ENCODE results near the gene ARHGAP10. TPM values are rescaled to one million over a fixed set of nuclear protein-coding genes. Genes with fewer than 3 reads are reported as not detected.
"Not testable (repeated sequence)": the region's sequence is repeated elsewhere in the genome, so short reads cannot be mapped to it uniquely, and the experiment has no call there.

Gene ARHGAP10
- total RNA-seq, 2 experiments from 2014 or later = 5.8 to 6.1 TPM

DNA sequence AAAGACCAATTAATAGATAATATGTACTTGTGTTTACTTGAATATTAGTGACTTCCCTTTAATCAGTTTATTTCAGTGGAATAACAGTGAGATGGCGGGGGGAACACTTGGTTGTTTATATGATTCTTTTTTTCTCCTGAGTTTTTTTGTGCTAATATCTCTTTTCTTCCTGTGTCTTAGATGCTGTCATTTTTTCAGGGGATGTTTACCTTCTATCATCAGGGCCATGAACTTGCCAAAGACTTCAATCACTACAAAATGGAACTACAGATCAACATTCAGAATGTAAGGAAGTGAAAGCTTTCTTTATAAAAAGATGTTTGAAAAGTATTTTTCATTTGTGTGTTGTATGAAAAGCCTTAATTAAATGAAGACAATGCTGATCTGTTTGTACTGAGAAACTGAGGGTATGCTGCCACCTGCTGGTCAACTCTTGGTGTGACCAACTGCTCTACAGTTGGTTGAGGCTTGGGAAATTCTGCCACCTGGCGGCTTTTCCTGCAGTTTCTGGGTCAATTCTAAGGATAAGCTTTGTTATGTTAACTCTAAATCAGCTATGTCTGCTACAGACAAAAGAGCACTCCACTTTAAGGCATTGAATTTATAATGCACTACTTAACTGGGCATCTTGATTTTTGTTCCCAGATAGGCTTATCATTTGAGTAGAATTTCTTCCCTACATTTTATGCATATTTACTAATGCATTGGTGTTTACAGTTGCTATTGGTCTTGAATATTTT, 134.8 kb downstream of the ARHGAP10 start:
- Mint-ChIP-seq H3K4me3 (no peak overlapping the region), H3K27me3 (no peaks in the 10 kb centered on the region), H3K36me3 (no peaks in the 10 kb centered on the region), H3K27ac (no peak overlapping the region), H3K9me3 (no peaks in the 10 kb centered on the region), H3K4me1 (peaks cover 3% of the 10 kb centered on the region)
- DNase-seq = peak; percentile 78

DNA sequence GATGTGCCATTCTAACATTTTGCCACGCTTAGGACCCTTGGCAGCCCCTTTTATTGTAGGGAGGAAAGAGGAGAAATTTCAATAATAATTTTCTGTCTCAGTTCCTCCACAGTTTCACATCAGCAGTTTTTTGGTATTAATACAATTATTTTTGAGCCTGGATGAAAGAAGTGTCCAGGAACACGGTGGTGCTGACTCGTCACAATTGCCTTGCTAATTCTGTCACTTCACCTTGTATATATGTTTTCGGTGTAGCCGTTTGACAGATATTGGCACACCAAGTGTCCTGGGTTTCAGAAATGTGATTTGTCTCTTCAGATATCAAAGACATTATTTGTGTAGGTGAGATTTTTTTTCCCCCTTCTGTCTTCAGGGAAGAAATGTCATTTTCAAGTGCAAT, 142.2 kb downstream of the ARHGAP10 start:
- H3K9me3 Mint-ChIP-seq = no peaks in the 10 kb centered on the region

DNA sequence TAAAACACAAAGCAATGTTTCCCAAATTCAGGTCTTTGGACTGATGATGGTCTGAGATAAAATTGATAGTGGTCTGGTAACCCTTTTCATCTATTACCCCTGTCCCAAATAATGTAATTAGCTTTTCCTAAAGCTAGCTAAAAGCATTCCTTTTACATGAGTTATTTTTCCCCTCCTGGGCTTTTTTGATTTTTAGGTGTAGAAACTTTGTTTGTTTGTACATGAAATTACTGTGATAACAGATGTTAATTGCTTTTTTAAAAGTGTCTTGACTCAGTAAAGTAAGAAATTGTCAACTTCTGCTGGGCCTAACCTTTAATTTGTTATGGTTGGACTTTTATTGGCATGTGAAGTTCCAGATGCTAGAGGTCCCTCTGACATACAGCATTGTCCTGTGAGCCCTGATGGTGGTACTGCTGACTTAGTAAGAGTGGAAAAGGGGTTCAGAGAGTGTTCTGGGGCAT, 145.5 kb downstream of the ARHGAP10 start:
- Mint-ChIP-seq H3K27me3 (no peaks in the 10 kb centered on the region), H3K4me1 (peaks cover 2% of the 10 kb centered on the region), H3K36me3 (peaks cover 4% of the 10 kb centered on the region), H3K9me3 (no peaks in the 10 kb centered on the region), H3K4me3 (no peak overlapping the region), H3K27ac (no peak overlapping the region)
- DNase-seq = no peak

More for the DNA sequence above, 142.2 kb downstream of the ARHGAP10 start:
- Mint-ChIP-seq H3K27me3 (no peaks in the 10 kb centered on the region), H3K36me3 (no peaks in the 10 kb centered on the region), H3K27ac (no peak overlapping the region), H3K4me1 (no peaks in the 10 kb centered on the region), H3K4me3 (no peak overlapping the region)
- DNase-seq = no peak

DNA sequence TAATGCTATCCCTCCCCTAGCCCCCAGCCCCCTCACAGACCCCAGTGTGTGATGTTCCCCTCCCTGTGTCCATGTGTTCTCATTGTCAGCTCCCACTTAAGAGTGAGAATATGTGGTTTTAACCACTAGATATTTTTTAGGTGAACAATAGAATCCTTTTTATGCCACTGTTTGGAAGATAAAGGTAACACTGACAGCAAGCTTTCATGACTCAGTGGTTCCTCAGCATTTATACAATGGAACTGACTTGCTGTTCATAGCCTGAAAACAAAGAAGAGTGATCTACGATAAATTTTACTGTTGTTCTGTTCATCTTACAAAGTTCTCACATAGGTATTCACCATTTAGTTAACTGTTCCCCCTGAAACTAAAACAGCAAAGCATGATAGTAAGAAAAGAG, 147.8 kb downstream of the ARHGAP10 start:
- H3K4me1 Mint-ChIP-seq = peaks cover 2% of the 10 kb centered on the region
- H3K4me3 Mint-ChIP-seq = no peak overlapping the region
- DNase-seq = no peak
- H3K9me3 Mint-ChIP-seq = peaks cover 3% of the 10 kb centered on the region
- no peak overlapping the region for H3K27ac Mint-ChIP-seq
- H3K36me3 Mint-ChIP-seq = peaks cover 10% of the 10 kb centered on the region
- no peaks in the 10 kb centered on the region for H3K27me3 Mint-ChIP-seq

DNA sequence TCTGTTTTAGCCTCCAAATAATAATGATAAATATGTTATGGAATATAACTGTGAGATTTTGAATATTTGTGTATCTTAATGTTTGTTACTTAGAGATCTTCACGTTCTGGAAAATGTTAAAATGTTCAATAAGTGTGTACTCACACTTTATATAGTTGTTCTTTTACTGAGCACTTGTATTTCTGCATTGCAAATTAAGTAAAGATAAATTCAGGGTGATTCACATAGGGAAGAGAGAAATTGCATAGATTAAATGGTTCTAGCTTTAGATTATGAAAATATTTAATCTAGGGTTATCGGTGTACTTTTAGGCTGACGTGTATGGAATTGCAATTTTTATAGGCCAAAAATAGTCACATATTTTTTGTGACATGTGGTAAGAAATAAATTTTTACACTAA, 148.6 kb downstream of the ARHGAP10 start:
- Mint-ChIP-seq H3K27me3 (no peaks in the 10 kb centered on the region), H3K4me1 (peaks cover 2% of the 10 kb centered on the region), H3K9me3 (peaks cover 7% of the 10 kb centered on the region), H3K27ac (no peak overlapping the region), H3K36me3 (peaks cover 15% of the 10 kb centered on the region), H3K4me3 (no peak overlapping the region)
- DNase-seq = no peak

DNA sequence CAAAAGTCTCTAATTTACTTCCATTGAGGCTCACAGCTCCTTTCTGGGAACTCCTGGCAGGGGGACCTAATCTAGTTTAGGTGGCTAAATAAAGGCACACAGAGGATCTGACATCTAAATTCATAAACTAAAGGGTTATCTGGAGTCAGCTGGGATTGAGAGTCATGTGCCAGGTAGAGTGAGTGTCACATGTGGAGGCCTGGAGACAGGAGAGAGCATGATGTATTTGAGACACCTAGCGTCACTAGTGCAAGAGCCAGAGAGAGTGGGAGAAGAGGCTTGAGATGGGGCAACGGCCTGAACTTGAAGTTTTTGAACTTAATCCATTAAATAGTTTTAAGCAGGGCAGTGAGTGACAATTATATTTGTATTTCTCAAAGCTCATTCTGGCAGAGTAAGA, 152.6 kb downstream of the ARHGAP10 start:
- Mint-ChIP-seq H3K9me3 (peaks cover 9% of the 10 kb centered on the region), H3K27me3 (no peaks in the 10 kb centered on the region), H3K4me1 (peaks cover 2% of the 10 kb centered on the region), H3K4me3 (no peak overlapping the region), H3K27ac (no peak overlapping the region), H3K36me3 (peaks cover 24% of the 10 kb centered on the region)
- no peak for DNase-seq

DNA sequence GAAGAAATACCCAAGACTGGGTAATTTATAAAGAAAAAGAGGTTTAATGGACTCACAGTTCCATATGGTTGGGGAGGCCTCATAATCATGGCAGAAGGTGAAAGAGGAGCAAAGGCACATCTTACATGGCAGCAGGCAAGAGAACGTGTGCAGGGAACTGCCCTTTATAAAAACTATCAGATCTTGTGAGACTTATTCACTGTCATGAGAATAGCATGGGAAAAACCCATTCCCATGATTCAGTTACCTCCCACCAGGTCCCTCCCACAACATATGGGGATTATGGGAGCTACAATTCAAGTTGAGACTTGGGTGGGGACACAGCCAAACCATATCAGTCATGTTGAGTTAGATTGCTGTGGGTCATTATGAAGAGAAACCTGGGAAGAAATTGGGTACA, 153.3 kb downstream of the ARHGAP10 start:
- not testable (repeated sequence) for DNase-seq, H3K4me3 Mint-ChIP-seq, H3K9me3 Mint-ChIP-seq, H3K4me1 Mint-ChIP-seq, H3K27ac Mint-ChIP-seq, H3K27me3 Mint-ChIP-seq
- peaks cover 26% of the 10 kb centered on the region for H3K36me3 Mint-ChIP-seq

DNA sequence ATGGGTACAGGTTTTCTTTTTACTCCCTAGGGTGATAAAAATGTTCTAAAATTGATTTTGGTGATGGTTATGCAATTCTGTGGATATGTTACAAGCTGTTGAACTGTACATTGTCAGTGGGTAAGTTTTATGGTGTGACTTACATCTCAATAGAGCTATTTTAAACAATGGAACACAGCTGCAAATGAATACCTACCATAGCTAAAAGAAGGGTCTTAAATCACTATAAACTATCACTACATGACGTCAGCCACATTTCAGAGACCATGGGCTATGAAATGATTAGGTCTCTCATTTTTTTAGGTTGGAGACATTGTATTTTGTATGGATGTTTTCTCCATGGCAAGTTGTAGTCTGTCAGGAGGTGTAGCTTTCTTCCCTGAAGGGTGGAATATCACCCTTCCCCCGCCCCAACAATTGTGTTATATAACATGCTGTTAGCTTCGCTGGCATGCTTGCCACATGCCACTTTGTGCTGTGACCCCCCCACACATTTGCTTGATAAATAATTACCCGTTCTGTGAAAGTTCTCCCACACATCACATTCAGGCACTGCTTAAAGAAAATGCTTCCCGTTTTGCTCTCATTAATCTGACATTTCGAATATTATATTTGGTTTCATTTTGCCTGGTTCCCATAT, 159.7 kb downstream of the ARHGAP10 start:
- DNase-seq = no peak
- H3K36me3 Mint-ChIP-seq = peaks cover 29% of the 10 kb centered on the region
- H3K27me3 Mint-ChIP-seq = no peaks in the 10 kb centered on the region
- H3K4me1 Mint-ChIP-seq = no peaks in the 10 kb centered on the region
- peaks cover 17% of the 10 kb centered on the region for H3K9me3 Mint-ChIP-seq
- no peak overlapping the region for H3K27ac Mint-ChIP-seq
- no peak overlapping the region for H3K4me3 Mint-ChIP-seq

DNA sequence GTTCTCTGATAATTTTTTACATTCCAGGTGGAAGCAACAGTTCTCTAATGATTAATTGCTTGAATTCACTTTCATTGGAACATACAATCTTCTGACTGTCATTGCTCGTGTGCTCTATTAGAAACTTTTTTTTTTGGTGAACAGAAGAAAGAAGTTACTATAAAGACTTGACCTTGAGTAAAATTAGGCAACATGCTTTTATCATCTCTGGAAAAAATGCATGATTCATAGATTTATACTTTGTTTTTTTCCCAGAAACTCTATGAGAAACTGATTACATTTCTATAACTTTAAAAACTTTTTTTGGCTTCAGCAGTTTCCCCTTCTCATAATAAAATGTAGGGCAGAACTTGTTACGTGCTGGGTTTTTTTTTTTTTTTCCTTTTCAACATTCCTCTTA, 167.6 kb downstream of the ARHGAP10 start:
- Mint-ChIP-seq H3K27ac (no peak overlapping the region), H3K4me3 (no peak overlapping the region), H3K36me3 (peaks cover 11% of the 10 kb centered on the region)

DNA sequence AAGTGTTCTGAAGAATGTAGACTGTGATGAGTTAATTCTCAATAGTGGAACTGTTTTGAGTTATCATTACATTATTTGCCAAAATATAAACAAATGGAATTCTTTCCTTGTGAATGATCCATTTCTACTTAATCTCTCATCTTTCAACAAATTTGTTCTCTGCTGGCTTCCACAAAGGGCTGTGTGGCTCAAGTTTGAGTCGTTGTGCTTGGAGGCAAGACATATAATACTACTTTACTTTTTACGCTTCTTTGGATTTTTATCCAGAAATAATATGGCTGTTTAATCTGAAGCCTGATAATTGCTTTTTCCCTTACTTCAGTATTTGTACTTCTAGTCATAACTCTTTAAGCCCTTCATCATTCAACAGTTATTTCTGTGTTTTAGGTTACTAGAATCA, 169.5 kb downstream of the ARHGAP10 start:
- H3K4me3 Mint-ChIP-seq = no peak overlapping the region
- H3K27me3 Mint-ChIP-seq = no peaks in the 10 kb centered on the region
- no peak overlapping the region for H3K27ac Mint-ChIP-seq
- no peak for DNase-seq
- H3K4me1 Mint-ChIP-seq = no peaks in the 10 kb centered on the region
- peaks cover 11% of the 10 kb centered on the region for H3K36me3 Mint-ChIP-seq
- no peaks in the 10 kb centered on the region for H3K9me3 Mint-ChIP-seq

More for the DNA sequence above, 167.6 kb downstream of the ARHGAP10 start:
- Mint-ChIP-seq H3K9me3 (peaks cover 2% of the 10 kb centered on the region), H3K27me3 (no peaks in the 10 kb centered on the region), H3K4me1 (no peaks in the 10 kb centered on the region)
- DNase-seq = no peak

DNA sequence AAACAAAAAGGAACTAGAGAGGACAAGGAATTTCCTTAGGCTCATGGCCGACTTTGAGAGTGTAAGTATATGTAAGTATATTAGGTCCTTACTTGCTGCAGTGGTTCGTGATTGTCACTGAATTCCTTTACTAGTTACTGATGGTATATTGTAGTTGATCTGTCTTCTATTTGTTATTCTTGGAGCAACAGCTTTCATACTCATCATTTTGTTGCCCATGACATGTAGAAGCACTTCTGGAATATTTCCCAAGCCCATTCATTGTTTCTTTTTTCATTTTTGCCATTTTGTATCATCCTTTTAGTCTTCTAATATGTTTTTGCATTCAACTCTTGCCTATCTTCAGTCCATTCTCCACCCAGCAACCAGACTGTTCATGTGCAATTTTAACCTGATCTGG, 170.0 kb downstream of the ARHGAP10 start:
- H3K27me3 Mint-ChIP-seq = no peaks in the 10 kb centered on the region
- no peak overlapping the region for H3K27ac Mint-ChIP-seq
- H3K36me3 Mint-ChIP-seq = peaks cover 12% of the 10 kb centered on the region
- DNase-seq = no peak
- H3K4me1 Mint-ChIP-seq = no peaks in the 10 kb centered on the region
- no peak overlapping the region for H3K4me3 Mint-ChIP-seq
- H3K9me3 Mint-ChIP-seq = no peaks in the 10 kb centered on the region

DNA sequence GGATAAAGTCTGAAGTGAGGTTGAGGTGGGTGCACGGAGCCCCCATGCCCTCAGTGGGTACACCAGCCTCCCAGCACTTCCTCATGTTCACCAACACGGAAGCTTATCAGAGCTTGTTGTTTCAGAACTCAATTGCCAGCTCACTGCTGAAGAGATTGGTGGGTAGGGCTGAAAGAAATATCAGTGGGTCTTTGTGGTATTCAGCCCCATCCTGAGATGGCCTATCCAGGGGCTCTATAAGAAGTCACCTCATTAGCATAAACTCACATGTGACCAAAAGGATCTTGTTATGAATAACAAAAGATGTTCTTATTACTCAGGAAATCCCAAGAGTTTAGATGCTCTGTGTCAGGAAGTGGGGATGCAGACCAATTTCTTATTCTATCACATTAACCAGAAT, 177.3 kb downstream of the ARHGAP10 start:
- Mint-ChIP-seq H3K4me1 (no peaks in the 10 kb centered on the region), H3K4me3 (no peak overlapping the region), H3K9me3 (no peaks in the 10 kb centered on the region), H3K27ac (no peak overlapping the region), H3K36me3 (peaks cover 8% of the 10 kb centered on the region), H3K27me3 (no peaks in the 10 kb centered on the region)
- DNase-seq = no peak

DNA sequence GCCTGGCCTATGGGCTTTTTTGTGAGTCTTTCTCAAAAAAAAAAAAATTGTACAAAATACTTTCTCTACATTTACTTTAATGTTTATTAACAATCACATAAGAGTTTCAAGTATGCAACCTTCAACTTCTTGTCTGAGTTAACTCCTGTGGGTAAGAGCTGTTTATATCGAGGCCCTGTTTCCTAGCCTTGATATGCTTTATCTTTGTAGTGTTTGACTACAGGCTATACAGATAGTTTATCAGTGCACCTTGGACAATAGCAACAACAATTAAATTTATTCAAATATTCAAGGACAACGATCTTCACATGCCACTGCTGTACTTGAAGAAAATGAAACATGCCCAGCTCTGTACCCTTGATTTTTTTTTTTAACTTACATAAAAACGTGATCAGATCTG, 178.4 kb downstream of the ARHGAP10 start:
- Mint-ChIP-seq H3K4me1 (no peaks in the 10 kb centered on the region), H3K27ac (no peak overlapping the region), H3K9me3 (no peaks in the 10 kb centered on the region), H3K4me3 (no peak overlapping the region), H3K36me3 (peaks cover 10% of the 10 kb centered on the region), H3K27me3 (no peaks in the 10 kb centered on the region)
- DNase-seq = no peak

DNA sequence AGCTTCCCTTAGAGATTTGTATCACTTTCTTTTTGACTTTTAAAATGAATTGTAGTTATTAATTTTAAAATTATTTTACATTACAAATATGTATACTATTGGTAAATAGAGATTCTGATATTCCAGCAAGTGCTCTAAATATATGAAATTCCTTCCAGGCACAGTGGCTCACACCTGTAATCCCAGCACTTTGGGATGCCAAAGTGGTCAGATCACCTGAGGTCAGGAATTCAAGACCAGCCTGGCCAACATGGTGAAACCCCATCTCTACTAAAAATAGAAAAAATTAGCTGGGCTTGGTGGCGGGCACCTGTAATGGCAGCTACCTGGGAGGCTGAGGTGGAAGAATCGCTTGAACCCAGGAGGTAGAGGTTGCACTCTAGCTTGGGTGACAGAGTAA, 180.2 kb downstream of the ARHGAP10 start:
- H3K4me3 Mint-ChIP-seq, H3K4me1 Mint-ChIP-seq, H3K9me3 Mint-ChIP-seq, H3K36me3 Mint-ChIP-seq, H3K27me3 Mint-ChIP-seq, H3K27ac Mint-ChIP-seq, DNase-seq: not testable (repeated sequence)

DNA sequence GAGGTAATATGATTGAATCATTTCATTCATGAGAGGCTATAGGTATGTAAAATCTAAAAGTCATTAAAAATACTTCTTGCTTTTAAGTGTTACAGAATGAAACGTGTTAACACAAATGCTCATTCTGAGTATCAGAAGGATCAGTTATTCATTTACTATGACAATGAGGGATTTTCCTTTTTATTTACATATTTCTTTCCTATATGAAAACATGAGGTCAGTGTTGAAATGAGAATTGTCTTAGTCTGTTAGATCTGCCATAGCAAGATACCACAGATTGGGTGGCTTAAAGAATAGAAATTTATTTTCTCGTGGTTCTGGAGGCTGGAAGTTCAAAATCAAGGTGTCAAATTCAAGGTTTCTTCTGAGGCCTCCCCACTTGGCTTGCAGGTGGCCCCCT, 181.2 kb downstream of the ARHGAP10 start:
- H3K27ac Mint-ChIP-seq = no peak overlapping the region
- H3K36me3 Mint-ChIP-seq = peaks cover 2% of the 10 kb centered on the region
- no peaks in the 10 kb centered on the region for H3K9me3 Mint-ChIP-seq
- H3K27me3 Mint-ChIP-seq = no peaks in the 10 kb centered on the region
- H3K4me1 Mint-ChIP-seq = no peaks in the 10 kb centered on the region
- no peak overlapping the region for H3K4me3 Mint-ChIP-seq
- no peak for DNase-seq

DNA sequence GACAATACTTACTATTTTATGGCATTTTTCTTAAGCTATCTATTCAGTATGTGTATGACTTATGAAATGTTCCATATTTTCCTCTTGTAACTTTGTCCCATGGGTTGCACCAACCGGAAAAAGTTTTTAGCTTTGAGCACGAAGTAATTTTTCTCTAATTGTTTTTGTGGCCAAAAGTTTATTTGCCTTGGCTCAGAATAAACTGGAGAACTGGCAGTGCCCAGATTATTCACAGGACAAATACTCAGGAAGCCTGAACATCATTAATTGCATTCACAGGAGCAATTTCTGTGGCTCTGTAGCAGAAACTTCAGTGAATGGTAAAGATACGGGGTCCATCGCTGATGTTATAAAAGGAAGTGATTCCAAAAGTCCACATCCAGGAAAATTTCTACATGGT, 184.5 kb downstream of the ARHGAP10 start:
- H3K9me3 Mint-ChIP-seq = no peaks in the 10 kb centered on the region
- peaks cover 2% of the 10 kb centered on the region for H3K36me3 Mint-ChIP-seq
- no peaks in the 10 kb centered on the region for H3K4me1 Mint-ChIP-seq
- H3K27ac Mint-ChIP-seq = no peak overlapping the region
- H3K4me3 Mint-ChIP-seq = no peak overlapping the region
- DNase-seq = no peak
- H3K27me3 Mint-ChIP-seq = no peaks in the 10 kb centered on the region

Measured in activated naive CD8-positive, alpha-beta T cell treated with anti-CD3 and anti-CD28 coated beads for 36 hours (primary cell).